ENCODE results near the gene PLXNA4.

PLXNA4 gene

DNA sequence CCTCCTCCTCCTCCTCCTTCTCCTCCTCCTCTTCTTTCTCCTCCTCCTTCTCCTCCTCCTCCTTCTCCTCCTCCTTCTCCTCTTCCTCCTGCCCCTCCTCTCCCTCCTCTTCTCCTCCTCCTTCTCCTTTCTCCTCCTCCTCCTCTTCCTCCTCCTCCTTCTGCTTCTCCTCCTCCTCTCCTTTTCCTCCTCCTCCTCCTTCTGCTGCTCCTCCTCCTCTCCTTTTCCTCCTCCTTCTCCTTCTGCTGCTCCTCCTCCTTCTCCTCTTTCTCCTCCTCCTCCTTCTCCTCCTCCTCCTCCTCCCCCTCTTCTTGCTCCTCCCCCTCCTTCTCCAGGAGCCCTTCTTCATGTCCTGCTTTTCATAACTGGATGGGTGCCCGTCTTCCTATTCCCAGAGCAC, 12.2 kb downstream of the PLXNA4 start:
- DNase-seq: no peak

DNA sequence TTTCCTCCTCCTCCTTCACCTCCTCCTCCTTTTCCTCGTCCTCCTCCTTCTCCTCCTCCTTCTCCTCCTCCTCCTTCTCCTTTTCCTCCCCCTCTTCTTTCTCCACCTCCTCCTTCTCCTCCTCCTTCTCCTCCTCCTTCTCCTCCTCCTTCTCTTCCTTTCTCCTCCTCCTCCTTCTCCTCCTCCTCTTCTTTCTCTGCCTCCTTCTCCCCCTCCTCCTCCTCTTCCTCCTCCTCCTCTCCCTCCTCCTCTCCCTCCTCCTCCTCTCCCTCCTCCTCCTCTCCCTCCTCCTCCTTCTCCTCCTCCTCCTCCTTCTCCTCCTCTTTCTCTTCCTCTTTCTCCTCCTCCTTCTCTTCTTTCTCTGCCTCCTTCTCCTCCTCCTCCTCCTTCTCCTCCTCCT, 13.6 kb downstream of the PLXNA4 start:
- no peak for DNase-seq

DNA sequence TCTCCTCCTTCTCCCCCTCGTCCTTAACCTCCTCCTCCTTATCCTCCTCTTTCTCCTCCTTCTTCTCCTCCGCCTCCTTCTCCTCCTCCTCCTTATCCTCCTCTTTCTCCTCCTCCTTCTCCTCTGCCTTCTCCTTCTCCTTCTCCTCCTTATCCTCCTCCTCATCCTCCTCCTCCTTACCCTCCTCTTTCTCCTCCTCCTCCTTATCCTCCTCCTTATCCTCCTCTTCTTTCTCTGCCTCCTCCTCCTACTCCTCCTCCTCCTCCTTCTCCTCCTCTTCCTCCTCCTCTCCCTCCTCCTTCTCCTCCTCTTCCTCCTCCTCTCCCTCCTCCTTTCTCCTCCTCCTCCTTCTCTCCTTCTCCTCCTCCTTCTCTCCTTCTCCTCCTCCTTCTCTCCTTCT, 14.5 kb downstream of the PLXNA4 start:
- DNase-seq: no peak

DNA sequence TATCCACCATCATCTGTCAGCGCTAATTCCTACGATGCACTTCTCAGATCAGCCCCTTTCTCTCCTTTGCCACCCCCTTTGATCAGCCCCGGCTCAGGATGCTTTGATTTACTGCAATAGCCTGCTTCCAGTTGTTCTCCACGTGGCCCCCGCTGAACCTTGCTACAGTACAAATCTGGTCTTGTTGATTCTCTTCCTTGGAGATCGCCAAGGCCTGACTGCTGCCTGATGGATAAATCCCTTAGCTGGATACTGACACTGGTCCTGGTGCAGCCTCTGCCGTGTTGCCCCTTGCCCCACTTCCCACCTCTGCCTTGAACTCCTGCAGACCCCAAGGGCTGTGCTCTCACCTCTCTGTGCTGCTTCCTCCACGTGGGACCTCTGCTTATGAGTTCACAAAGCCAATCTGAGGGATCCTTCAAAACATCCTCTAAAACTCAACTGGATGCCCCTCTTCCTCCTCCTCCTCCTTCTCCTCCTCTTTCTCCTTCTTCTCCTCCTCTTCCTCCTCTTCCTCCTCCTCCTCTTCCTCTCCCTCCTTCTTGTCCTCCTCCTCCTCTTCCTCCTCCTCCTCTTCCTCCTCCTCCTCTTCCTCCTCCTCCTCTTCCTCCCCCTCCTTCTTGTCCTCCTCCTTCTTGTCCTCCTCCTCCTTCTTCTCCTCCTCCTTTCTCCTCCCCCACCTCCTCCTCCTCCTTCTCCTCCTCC, 15.3 kb downstream of the PLXNA4 start:
- no peak for DNase-seq

DNA sequence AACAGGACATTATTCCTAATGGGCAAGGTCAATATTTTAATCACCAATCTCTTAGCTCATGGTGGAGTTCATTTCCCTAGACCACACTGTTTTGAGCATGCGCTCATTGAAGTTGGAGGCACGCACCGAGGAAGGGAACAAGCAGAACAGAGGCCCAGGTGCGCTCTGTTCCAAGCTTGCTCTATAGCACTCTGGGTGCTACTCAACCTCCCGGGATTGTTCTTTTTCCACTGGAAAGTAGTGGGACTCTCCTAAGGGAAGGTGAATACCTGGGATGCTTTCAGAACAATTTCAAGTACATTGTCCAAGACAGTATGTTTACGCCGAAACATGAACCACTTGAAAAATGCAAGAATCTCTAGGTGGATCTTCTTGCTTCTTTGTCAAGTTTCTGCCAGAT, 16.2 kb downstream of the PLXNA4 start:
- no peak for DNase-seq

DNA sequence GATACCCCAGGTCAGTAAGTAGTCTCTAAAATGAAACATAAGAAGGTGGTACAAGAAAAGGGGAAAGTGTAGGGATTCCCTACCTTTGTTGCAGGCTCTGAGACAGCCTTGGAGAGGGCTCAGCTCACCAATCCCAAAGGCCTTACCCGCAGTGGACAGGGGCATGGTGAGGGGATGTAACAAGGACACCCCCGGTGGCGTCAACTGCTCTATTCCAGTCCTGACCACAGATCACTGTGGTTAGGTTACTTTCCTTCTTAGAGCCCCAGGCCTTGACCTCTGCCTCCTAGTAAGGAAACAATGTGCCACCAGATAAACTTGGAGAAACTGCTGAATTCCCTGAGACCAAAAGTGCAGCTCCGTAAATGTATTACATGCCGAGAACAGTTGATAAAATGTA, 17.5 kb downstream of the PLXNA4 start:
- no peak for DNase-seq

DNA sequence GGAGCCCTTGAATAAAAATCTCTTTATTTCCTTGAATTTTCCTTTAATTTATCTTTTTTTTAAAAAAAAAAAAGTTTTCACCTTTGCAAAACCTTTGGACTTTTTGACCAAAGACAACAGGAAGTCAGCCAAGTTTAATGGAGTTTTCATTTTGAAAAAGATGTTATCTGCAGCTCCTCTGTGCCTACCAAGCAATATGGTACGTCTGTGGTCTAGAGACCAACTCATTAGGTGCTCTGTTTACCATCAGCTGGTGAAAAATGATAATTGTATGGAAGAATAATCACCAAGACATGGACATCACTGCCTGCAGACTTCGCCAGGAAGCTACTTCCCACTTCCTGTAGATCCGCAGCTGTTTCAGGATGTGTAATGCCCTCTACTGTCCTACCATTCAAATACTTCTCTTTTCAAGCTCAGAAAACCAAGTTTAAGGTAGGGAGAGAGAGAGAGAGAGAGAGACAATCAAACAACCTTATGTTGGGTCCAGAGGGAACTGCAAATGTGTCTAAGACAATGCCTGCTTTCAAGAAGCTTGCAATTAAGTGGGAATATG, 18.7 kb downstream of the PLXNA4 start:
- DNase-seq: no peak

DNA sequence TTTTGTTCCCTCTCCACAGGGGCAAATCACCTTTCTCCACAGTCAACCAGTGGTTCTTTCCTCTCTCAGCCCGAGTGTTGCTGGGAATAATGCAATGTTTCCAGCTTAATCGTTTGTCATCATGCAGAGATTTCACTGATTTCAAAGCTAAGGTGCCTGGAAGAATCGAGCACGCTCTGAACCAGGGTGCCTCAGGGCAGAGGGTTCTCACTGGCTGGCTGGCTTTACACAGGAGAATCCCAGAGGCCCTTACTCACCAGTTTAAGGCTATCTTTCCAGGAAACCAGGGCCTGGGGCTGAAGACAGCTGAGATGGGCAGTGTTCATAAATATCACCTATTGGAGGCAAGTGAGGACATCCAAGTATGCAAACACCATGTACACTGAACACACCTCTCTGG, 21.8 kb downstream of the PLXNA4 start:
- no peak for DNase-seq

DNA sequence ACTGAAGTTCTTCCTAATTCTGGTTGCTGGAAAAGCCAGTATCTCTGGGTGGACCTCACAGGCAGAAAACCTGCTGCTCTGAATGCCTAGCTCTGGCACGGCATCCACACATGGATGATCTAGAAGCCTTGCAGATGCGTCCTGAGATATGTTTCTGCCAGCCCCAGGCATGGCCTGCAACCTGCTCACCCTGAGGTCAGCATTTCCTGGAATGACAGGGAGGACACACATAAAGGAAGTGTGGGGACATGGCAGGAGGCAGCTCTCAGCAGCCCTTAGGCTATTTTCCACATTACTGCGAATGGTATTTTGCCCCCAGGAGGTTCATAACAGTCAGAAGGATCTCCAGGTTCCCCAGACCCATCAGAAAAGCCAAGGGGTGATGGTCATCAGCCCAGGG, 23.2 kb downstream of the PLXNA4 start:
- DNase-seq: no peak

DNA sequence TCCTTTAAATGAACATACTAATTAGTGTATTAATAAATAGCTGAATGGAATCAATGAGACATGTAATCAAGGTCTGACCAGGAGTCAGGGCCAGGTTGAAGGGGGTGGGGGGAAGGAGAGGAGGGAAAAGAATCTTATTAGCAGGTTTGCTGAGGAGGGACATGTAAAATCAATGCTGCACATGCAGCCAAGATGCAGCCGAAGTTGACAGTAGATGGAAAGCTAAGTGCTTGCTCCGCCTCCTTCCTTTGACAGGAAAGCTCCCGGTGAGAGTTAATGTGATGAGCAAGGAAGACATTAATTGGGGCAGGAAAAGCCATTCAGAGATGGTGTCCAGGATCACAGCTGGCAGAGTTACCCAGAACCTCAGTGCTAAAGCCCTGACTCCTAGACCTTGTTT, 24.4 kb downstream of the PLXNA4 start:
- DNase-seq: no peak

DNA sequence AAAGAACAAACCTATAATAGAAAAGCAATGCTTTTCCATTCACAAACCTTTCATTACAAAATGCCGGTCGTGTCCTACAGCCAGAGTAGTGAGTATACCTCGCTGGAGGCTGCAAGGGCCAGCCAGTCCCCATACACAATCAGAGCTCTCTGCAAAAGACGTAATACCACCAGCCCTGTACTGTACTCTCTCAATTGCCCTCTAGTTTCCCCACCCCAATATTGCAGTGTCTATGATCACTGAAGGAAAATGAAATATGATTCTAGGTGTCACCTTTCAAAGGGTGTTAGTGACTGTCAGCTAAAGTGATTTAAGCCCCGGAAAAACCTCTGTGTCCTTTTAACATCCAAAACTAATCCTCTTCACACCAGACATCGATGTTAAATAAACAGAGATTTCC, 24.8 kb downstream of the PLXNA4 start:
- no peak for DNase-seq

DNA sequence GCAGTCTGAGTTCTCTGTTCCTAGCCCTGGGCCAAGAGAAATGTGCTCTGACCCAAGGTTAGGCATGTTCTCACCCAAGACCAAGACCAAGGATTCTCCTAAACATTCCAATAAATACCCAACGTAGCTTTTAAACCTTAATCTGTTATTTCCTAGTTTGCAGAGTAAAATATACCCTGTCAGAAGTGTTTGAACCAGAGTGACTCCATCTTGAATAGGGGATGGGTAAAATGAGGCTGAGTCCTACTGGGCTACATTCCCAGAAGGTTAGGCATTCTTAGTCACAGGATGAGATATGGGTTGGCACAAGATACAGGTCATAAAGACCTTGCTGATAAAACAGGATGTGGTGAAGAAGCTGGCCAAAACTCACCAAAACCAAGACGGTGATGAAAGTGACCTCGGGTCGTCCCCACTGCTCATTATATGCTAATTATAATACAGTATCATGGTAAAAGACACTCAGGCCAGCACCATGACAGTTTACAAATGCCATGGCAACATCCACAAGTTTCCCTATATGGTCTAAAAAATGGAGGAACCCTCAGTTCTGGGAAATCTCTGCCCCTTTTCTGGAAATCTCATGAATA, 27.7 kb downstream of the PLXNA4 start:
- DNase-seq: no peak

DNA sequence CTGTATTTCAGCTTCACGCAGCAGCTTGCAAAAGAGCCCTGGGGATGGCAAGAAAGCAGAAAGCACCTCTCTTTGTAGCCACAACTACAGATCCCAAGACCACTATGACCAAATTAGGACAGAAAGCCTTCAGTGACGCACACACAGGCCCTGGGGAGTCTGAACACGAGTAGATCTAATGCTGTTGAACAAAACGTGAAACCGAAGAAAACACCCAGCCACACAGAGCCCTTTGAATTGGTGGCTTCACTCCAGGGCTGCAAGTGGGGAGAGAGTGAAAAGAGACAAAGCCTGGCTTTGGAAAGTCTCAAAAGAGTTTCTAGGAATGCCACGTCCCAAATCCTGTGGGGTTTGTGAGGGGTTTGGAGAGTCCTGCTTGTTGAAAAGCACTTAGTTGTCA, 28.4 kb downstream of the PLXNA4 start:
- DNase-seq: no peak

DNA sequence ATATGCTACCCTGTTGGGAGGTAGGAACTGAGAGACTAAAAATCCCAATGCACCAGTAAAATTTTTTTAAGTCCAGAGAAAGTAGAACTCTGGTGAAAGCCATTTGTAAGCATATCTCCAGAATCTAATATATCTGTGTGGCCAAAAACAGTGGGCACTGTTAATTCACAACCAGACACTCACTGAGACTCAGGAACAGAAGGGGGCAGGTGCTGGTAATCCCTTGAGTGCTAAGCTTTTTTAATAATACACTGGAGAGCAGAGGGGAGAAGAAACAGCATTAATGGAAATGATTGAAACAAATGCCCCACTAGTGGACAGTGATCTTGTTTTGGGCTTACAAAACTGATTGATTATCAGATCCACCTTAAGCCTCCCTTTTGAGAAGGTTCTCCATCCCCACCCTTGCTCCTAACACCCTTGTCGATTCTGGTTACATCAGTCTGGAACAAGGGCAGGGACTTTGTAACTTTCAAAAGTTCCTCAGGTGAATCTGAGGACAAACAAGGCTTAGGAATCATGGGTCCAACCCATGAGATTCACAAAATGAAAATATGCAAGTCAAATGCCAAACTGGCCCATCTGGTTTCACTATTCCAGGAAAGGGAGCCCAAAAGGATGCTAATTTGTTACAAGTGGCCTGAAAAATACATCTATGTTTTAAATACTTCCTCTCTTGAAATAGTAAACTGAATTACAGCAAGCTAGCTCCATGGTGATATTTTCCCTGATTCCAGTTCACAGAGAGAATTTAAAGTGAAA, 29.7 kb downstream of the PLXNA4 start:
- no peak for DNase-seq

DNA sequence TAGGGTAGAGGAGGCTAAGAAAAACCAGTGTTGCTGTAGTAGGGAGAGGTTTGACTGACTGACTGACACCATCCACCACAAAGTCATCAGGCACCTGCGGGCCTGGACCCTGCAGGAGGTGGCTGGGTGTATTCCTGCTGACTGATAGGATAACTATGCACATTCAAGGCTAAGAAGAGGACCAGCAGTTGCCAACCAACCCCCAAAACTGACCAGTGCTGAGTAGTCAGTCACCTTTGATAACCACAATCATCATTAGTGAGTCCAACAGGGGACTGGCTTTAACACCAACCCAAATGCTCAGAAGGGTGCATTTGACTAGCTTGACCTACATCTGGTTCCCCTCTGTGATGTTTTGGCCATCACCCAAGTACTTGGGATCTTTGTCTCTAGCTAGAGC, 30.5 kb downstream of the PLXNA4 start:
- DNase-seq: no peak

DNA sequence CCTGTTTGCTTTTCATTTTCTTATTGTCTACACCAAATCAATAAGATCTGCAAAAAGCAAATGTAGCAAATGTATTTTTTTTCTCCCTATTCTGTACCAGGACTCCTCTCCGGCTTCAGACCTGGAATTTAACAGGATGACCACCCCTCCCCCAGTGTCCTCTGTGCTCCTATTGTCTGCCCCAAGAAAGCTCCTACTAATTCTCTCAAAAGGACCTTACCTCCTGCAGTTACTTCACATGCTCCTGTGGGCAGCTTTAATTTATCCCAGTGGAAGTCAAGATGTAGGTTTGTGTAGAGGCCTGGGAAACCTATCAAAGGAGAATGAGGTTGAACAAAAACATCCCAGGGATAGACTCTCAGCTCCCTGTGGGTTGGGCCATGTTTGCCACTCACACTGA, 31.3 kb downstream of the PLXNA4 start:
- no peak for DNase-seq

DNA sequence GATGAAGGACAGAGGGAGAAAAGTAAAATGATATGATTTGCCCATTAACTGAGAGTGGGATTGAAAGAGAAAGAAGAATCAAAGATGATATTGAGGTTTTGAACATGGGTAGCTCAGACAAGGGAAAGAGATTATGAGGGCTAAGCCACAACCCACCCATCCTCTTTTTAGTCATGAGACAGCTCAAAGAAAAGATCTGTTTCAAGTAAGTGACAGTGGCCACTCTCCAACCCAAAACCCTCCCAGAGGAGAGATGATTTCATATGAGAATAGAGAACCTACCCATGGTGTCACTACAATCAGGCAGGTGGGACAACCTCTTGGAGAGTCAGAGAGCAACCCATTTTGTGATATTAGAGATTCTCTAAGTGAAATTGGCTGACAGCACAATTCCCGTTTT, 32.2 kb downstream of the PLXNA4 start:
- no peak for DNase-seq

DNA sequence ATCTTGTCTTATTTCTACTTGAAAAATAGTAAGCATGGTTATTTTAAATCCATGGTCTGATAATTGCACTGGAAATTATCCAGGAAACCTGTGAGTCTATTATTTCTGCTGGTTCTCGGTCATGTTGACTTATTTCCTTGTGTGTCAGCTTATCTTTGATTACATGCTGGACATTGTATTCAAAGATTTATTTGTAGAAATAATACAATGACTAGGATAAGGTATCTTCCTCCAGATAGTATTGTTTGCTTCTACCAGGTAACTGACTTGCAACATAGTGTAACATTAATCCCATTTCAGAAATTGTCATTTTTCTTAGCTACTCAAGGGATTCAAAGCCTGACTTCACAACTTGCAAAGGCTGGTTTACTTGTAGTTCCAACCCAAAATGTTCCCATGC, 33.4 kb downstream of the PLXNA4 start:
- no peak for DNase-seq

DNA sequence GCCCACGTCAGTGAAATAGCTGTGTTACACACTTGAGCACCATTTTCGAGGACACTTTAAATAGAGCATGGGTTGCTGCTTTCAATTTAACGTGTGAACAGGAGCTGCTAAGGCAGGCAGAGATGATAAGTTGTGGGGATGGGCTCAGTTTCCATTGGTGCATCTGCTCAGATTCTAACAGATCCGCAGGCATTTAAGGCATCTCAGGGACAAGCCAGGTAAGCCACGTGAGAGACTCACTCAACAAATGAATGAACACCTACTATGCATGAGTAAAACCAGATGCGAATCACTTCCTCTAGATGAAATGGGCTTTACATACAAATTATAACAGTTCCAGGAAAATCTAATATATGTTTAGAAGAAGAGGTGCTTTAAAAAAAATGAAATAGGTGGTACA, 34.6 kb downstream of the PLXNA4 start:
- no peak for DNase-seq

DNA sequence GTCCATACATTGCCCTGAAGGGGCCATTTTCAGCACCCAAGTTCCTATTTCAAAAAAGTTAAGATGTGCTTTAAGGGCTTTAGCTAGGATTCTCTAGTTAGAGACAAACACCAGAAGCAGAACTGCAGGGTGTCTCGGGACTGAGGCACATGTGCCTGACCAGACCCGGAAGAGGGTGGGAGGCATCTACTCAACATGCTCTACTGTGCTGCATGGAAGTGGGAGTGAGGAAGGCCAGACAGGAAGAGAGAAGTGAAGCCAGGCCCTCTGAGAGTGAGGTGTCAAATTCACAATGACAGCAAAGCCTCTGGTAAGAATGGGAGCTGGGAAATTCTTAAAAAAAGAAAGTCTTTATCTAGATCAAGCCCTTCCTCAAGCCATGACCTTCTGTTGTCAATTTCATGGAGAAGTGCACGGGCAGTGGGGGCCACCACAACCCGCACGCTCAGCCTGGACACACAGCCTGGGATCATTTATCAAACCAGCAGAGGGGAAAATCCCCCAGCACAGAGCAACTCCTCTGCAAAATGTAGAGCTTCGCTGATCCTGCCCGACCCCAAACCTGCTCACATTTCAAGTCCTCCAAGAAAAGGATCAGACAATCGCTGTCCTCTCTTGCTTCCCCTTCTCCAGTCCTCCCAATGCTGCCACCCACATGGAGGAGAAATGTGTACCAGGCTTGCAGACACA, 38.7 kb downstream of the PLXNA4 start:
- DNase-seq: no peak

DNA sequence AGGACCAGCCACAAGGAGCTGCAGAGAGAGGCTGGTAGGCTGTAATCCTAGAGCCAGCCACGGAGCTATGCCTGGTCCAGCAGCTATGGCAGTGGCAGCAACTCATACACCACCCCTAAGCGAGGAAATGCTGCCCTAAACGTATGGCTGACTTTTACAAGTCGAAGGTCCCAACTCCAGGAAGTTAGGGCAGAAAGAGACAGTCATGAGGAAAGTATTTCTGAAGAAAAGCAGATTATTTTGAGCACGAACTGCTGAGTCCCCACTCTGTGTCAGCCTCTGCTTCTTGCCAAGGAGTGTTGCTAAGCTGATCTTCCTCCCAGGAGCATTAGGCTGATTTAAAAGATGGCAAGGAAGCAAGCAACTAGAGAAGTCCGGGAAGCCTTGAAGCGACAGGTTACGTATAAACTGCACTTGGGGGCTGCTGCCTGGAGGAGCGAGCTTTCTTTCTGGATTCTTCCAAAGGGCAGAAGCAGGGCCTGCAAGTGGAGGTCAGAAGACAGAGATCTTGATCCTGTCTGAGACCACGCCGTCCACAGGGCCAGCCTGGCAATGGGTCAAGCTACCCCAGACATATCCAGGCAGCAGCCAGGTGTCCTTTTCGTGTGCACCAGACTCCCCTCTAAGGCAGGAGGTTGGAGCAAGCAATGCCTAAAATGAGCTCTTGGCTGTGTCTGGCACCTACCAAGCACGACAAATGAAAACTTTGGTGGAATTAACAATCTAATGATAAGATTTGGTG, 39.4 kb downstream of the PLXNA4 start:
- no peak for DNase-seq

DNA sequence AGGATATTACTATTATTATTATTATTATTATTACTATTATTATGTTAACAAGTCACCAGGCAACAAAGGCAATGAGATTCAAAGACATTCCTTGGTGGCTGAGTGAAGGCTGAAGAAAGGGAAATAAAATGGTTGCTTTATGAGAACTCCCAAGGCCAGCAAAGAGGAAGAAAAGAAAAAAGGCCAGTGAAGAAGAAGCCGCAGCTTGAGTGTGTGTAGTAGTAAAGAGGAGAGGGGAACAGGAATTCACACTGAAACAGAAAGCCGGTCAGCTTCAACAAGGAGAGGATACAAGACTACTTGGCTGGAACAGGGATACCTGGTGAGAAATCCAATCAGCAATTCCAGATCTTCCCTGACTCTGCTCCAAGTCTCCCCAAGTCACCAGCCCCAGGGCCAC, 42.4 kb downstream of the PLXNA4 start:
- DNase-seq: no peak

DNA sequence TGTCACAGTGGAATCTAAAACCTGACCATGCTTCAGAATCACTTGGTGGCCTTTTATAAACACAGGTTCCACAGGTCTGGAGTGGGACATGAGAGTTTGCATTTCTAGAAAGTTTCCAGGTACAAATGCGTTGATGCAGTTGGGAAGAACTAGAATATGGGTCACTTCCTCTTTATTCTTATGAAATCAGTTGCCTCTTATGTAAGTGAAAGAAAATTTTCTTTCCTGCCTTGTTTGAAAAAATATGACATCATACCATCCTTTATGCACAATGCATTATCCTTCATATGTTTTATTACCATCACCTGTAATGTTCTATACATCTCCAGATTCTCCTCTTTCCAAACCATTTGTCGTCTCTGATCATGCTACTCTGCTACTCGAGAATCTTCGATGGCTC, 44.0 kb downstream of the PLXNA4 start:
- no peak for DNase-seq

Measured in activated naive CD4-positive, alpha-beta T cell treated with anti-CD3 and anti-CD28 coated beads, Interleukin-2, amount 50 U/mL, for 16 hours (primary cell).